Caco-2 (cell line): ENCODE measurements around the gene ABCC3. TPM values are rescaled to one million over a fixed set of nuclear protein-coding genes. Genes with fewer than 3 reads are reported as not detected.

ENCODE experiments used
- BruUV-seq: library from RNA; stranded (reverse); fragments of 400-500 nt; replicated peaks from 2 replicates; lab custom pipeline; 2021; lab: Mats Ljungman, UMichigan
- CTCF ChIA-PET: fragments of 300-600 bp; sonication (Branson Sonifier 250); formaldehyde crosslinking; loops from one replicate; lab custom pipeline; 2022; ENCODE audit warnings: antibody characterized with exemption; lab: Charles Lee
- POLR2A ChIA-PET: fragments of 300-600 bp; sonication (Branson Sonifier 250); formaldehyde crosslinking; loops from one replicate; lab custom pipeline; 2022; ENCODE audit warnings: antibody characterized with exemption; lab: Charles Lee
- DNase-seq, 2 experiments: peaks; one replicate each; pipeline versions ENCODE4 v3.0.0 to v3.0.0-alpha.2; 2020 to 2022
- H3K27me3 ChIP-seq: replicated peaks from 2 replicates; pipeline ENCODE4 v1.6.0; 2011; ENCODE audit warnings: low read length; ENCODE audit not compliant: control insufficient read depth, insufficient read depth
- H3K36me3 ChIP-seq: 2 replicates; pipeline ENCODE4 v1.5.1; 2011; ENCODE audit warnings: low read length; ENCODE audit not compliant: control insufficient read depth, insufficient read depth
- H3K4me1 ChIP-seq: fragments of 250-450 bp; sonication (Bioruptor Pico); 2 replicates; pipeline ENCODE4 v1.5.1; 2020; ENCODE audit warnings: mild to moderate bottlenecking
- H3K4me3 ChIP-seq: 2 replicates; pipeline ENCODE4 v1.5.1; 2011; ENCODE audit warnings: low read depth, mild to moderate bottlenecking, control low read depth, low read length
- H3K9me3 ChIP-seq: fragments of 250-450 bp; sonication (Bioruptor Pico); 2 replicates; pipeline ENCODE4 v1.5.1; 2020; ENCODE audit warnings: mild to moderate bottlenecking, moderate library complexity
- H3K27ac Mint-ChIP-seq: one replicate; pipeline ENCODE4 v1.8.0; 2022; ENCODE audit warnings: mixed read lengths; ENCODE audit not compliant: unreplicated experiment
- H3K27me3 Mint-ChIP-seq: one replicate; pipeline ENCODE4 v1.8.0; 2022; ENCODE audit warnings: mixed read lengths; ENCODE audit not compliant: insufficient read depth, unreplicated experiment
- H3K36me3 Mint-ChIP-seq: one replicate; pipeline ENCODE4 v1.8.0; 2022; ENCODE audit warnings: mild to moderate bottlenecking, mixed read lengths; ENCODE audit not compliant: insufficient read depth, unreplicated experiment
- H3K4me1 Mint-ChIP-seq: one replicate; pipeline ENCODE4 v1.8.0; 2022; ENCODE audit warnings: low read depth, mixed read lengths; ENCODE audit not compliant: unreplicated experiment
- H3K4me3 Mint-ChIP-seq: one replicate; pipeline ENCODE4 v1.8.0; 2022; ENCODE audit warnings: mild to moderate bottlenecking, moderate library complexity, mixed read lengths; ENCODE audit not compliant: unreplicated experiment
- H3K9me3 Mint-ChIP-seq: one replicate; pipeline ENCODE4 v1.8.0; 2022; ENCODE audit warnings: mixed read lengths; ENCODE audit not compliant: unreplicated experiment
- CTCF ChIP-seq, 2 experiments: fragments of 200-600 bp in 1 of 2; IDR thresholded peaks; 1 replicate in 1 of 2; 2 replicates in 1 of 2; pipeline versions ENCODE4 v1.5.1 to v1.8.0; 2011 to 2022; ENCODE audit warnings: antibody characterized with exemption in 1 of 2, control low read depth in 1 of 2, inconsistent platforms in 1 of 2, low read depth in 1 of 2, low read length in 1 of 2, mild to moderate bottlenecking in 1 of 2, moderate library complexity in 1 of 2; ENCODE audit not compliant: insufficient read depth in 1 of 2, severe bottlenecking in 1 of 2, unreplicated experiment in 1 of 2
- intact Hi-C: fragments of 100-400 bp; cut with micrococcal nuclease; formaldehyde crosslinking; loops from one replicate; pipeline ENCODE4 v1.10.0; 2022; ENCODE audit not compliant: unreplicated experiment
- total RNA-seq: library from RNA; stranded (reverse); gene quantifications from 2 replicates; pipeline ENCODE4 v1.2.3, GENCODE V29; 2022

ABCC3 gene
- total RNA-seq, 1 experiment from 2014 or later, result 45.6 TPM

DNA sequence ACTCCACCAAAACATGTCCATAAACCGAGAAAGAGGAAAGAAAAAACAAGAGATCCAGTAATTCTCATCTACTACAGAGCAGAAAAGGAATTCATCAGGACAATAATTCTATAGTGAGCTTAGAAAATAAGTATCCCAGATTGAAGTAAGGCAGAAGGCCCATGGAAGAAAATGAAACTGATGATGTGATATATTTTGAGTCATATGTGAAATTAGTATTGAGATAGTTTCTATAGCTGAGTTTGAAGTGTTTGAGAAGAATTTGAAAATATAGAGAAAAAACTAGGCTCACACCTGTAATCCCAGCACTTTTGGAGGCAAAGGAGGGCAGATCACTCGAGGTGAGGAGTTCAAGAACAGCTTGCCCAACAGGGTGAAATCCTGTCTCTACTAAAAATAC lies 104.4 kb downstream of the ABCC3 start:
- intact Hi-C loops, result loop anchor here (10.0 kb wide), 1 partner anchor 56 kb away; no protein-coding TSS in a partner anchor
- no peaks in the 10 kb centered on the region for H3K9me3 Mint-ChIP-seq
- BruUV-seq, result no TSS peak
- ChIA-PET CTCF (interaction anchor here (0.7 kb wide), 1 partner anchor 46 kb away, joined by 3 read pairs; no protein-coding TSS in a partner anchor), POLR2A (no interaction called here)
- H3K4me3 Mint-ChIP-seq, result no peak overlapping the region
- H3K36me3 ChIP-seq, result peaks cover 26% of the 10 kb centered on the region
- H3K4me1 ChIP-seq, result no peaks in the 10 kb centered on the region
- peaks cover 7% of the 10 kb centered on the region for H3K4me1 Mint-ChIP-seq
- H3K27me3 Mint-ChIP-seq, result no peaks in the 10 kb centered on the region
- no peak overlapping the region for H3K27ac Mint-ChIP-seq
- peaks cover 92% of the 10 kb centered on the region for H3K36me3 Mint-ChIP-seq
- no peaks in the 10 kb centered on the region for H3K9me3 ChIP-seq
- TF ChIP-seq CTCF (IDR thresholded peaks at IDR 0.05; ENCODE audit: insufficient read depth in 1 of 2, low read depth in 1 of 2, low read length in 1 of 2, severe bottlenecking in 1 of 2, unreplicated experiment in 1 of 2), result no peak
- no peak overlapping the region for H3K4me3 ChIP-seq
- H3K27me3 ChIP-seq, result no peaks in the 10 kb centered on the region
- DNase-seq, result no peak

Other genes with a start within 250 kb of the ABCC3 start
- gene LRRC59, start 237.4 kb upstream of the ABCC3 start, total RNA-seq, result 324 and 336 TPM in 2 replicates
- gene ACSF2, start 208.7 kb upstream of the ABCC3 start, total RNA-seq, result 135 and 161 TPM in 2 replicates
- not detected in 2 replicates for gene CHAD, start 166.0 kb upstream of the ABCC3 start, total RNA-seq
- 85.3 and 93.9 TPM in 2 replicates for gene RSAD1, start 156.0 kb upstream of the ABCC3 start, total RNA-seq
- 1.3 and 2.7 TPM in 2 replicates for gene MYCBPAP, start 126.4 kb upstream of the ABCC3 start, total RNA-seq
- gene EPN3, start 102.1 kb upstream of the ABCC3 start, total RNA-seq, result 49.4 and 53.2 TPM in 2 replicates
- gene SPATA20, start 87.7 kb upstream of the ABCC3 start, total RNA-seq, result 149 and 176 TPM in 2 replicates
- 1.4 and 1.6 TPM in 2 replicates for gene CACNA1G, start 74.2 kb upstream of the ABCC3 start, total RNA-seq
- 113 and 114 TPM in 2 replicates for gene ANKRD40, start 73.0 kb downstream of the ABCC3 start, total RNA-seq
- gene LUC7L3, start 84.7 kb downstream of the ABCC3 start, total RNA-seq, result 284 and 287 TPM in 2 replicates
- gene ANKRD40CL, start 132.6 kb downstream of the ABCC3 start, total RNA-seq, result 11.2 and 11.4 TPM in 2 replicates
- not detected in 2 replicates for gene WFIKKN2, start 200.7 kb downstream of the ABCC3 start, total RNA-seq
- 114 TPM in 2 replicates for gene TOB1, start 231.5 kb downstream of the ABCC3 start, total RNA-seq